Colonic mucosa (tissue), 4 donors: ENCODE data around the gene TFDP2. TPM values are rescaled to one million over a fixed set of nuclear protein-coding genes. Genes with fewer than 3 reads are reported as not detected.

Experiments
- DNase-seq: peaks from one replicate; pipeline ENCODE4 v3.0.0-alpha.2; 2020
- H3K27ac ChIP-seq: fragments of 200-600 bp; one replicate; pipeline ENCODE4 v1.8.0; 2021
- H3K27me3 ChIP-seq: fragments of 200-600 bp; one replicate; pipeline ENCODE4 v1.8.0; 2021
- H3K36me3 ChIP-seq: fragments of 200-600 bp; one replicate; pipeline ENCODE4 v1.8.0; 2021
- H3K4me1 ChIP-seq: fragments of 200-600 bp; one replicate; pipeline ENCODE4 v1.8.0; 2021; ENCODE audit warnings: mild to moderate bottlenecking
- H3K4me3 ChIP-seq: fragments of 200-600 bp; one replicate; pipeline ENCODE4 v1.8.0; 2021
- H3K9ac ChIP-seq, 2 donors: one replicate each; pipeline ENCODE4 v1.7.0; 2013; ENCODE audit warnings: control low read depth in 2 of 2, low read depth in 2 of 2, low read length in 2 of 2
- H3K9me3 ChIP-seq: fragments of 200-600 bp; one replicate; pipeline ENCODE4 v1.8.0; 2021
- CTCF ChIP-seq: fragments of 200-600 bp; IDR thresholded peaks from one replicate; pipeline ENCODE4 v1.8.0; 2022; ENCODE audit warnings: antibody characterized with exemption, mild to moderate bottlenecking
- intact Hi-C: fragments of 100-400 bp; cut with DNase I; formaldehyde crosslinking; loops from one replicate; pipeline ENCODE4 v1.14.1; 2022
- total RNA-seq, 2 donors: library from RNA; stranded (reverse); fragmentation: NEBNext Ultra II Directional in 1 of 2; extraction: Animal tissue kit (Norgen Biotek cat#: 25700) in 1 of 2; gene quantifications; one replicate each; pipeline ENCODE4 v1.2.1, GENCODE V29; 2021
- donor health status: healthy.
- donor health status: DM: no; HTN: no; CAD: no.
- donor health status: DM: no; HTN: no; CAD: no.

TFDP2 gene
- total RNA-seq, 2 donors from 2014 or later: 33.6 to 42.7 TPM

GRCh38 chr3:142118911-142119310, 30.4 kb downstream of the TFDP2 start:
- Histone ChIP-seq H3K4me3 (no peak overlapping the region), H3K9me3 (no peaks in the 10 kb centered on the region), H3K27ac (no peak overlapping the region), H3K4me1 (no peaks in the 10 kb centered on the region), H3K27me3 (no peaks in the 10 kb centered on the region), H3K9ac (no peak overlapping the region), H3K36me3 (no peaks in the 10 kb centered on the region)
- TF ChIP-seq CTCF: no peak
- intact Hi-C loops: no loop called here
- DNase-seq: no peak

GRCh38 chr3:142117056-142117851, 32.1 kb downstream of the TFDP2 start:
- no peak overlapping the region for H3K27ac ChIP-seq
- no peaks in the 10 kb centered on the region for H3K36me3 ChIP-seq
- peak; percentile 24 for DNase-seq
- H3K9me3 ChIP-seq: no peaks in the 10 kb centered on the region
- TF ChIP-seq CTCF: no peak
- no peak overlapping the region for H3K4me3 ChIP-seq
- H3K9ac ChIP-seq: no peak overlapping the region
- H3K27me3 ChIP-seq: no peaks in the 10 kb centered on the region
- intact Hi-C loops: no loop called here
- H3K4me1 ChIP-seq: no peaks in the 10 kb centered on the region

- H3K9ac ChIP-seq: no peak overlapping the region
- no peak overlapping the region for H3K4me3 ChIP-seq
- H3K27ac ChIP-seq: no peak overlapping the region
- TF ChIP-seq CTCF: no peak
- H3K36me3 ChIP-seq: no peaks in the 10 kb centered on the region
- DNase-seq: no peak
- H3K9me3 ChIP-seq: no peaks in the 10 kb centered on the region
- intact Hi-C loops: no loop called here
- H3K27me3 ChIP-seq: no peaks in the 10 kb centered on the region
- H3K4me1 ChIP-seq: no peaks in the 10 kb centered on the region
Observed at GRCh38 chr3:142115867-142116668, 33.3 kb downstream of the TFDP2 start.

GRCh38 chr3:142112601-142113000, 36.7 kb downstream of the TFDP2 start:
- no peak for TF ChIP-seq CTCF
- H3K4me3 ChIP-seq: no peak overlapping the region
- H3K9ac ChIP-seq: no peak overlapping the region
- H3K27me3 ChIP-seq: no peaks in the 10 kb centered on the region
- H3K4me1 ChIP-seq: no peaks in the 10 kb centered on the region
- H3K36me3 ChIP-seq: no peaks in the 10 kb centered on the region
- no peak for DNase-seq
- intact Hi-C loops: no loop called here
- H3K27ac ChIP-seq: no peak overlapping the region
- no peaks in the 10 kb centered on the region for H3K9me3 ChIP-seq

- DNase-seq: no peak
- Histone ChIP-seq H3K9me3 (no peaks in the 10 kb centered on the region), H3K27ac (no peak overlapping the region), H3K9ac (no peak overlapping the region), H3K4me1 (no peaks in the 10 kb centered on the region), H3K4me3 (no peak overlapping the region), H3K36me3 (no peaks in the 10 kb centered on the region), H3K27me3 (no peaks in the 10 kb centered on the region)
- intact Hi-C loops: no loop called here
- no peak for TF ChIP-seq CTCF
Observed at GRCh38 chr3:142106548-142106947, 42.8 kb downstream of the TFDP2 start.
